ENCODE data around the gene SCART1.
A peak's percentile ranks its signal among the peaks of the same experiment; 100 is the strongest.
"Not testable (repeated sequence)": the region's sequence is repeated elsewhere in the genome, so short reads cannot be mapped to it uniquely, and the experiment has no call there.

Gene SCART1

GRCh38 chr10:133453516-133454203, at the start of gene SCART1:
Gene SCART1 (plus strand): TSS chr10:133453945. CDS start chr10:133453998, 53 bp downstream.
- no peak for DNase-seq

GRCh38 chr10:133405272-133405671, 48.5 kb upstream of the SCART1 start:
- DNase-seq = no peak

GRCh38 chr10:133405844-133406527, 47.8 kb upstream of the SCART1 start:
- no peak for DNase-seq

DNA sequence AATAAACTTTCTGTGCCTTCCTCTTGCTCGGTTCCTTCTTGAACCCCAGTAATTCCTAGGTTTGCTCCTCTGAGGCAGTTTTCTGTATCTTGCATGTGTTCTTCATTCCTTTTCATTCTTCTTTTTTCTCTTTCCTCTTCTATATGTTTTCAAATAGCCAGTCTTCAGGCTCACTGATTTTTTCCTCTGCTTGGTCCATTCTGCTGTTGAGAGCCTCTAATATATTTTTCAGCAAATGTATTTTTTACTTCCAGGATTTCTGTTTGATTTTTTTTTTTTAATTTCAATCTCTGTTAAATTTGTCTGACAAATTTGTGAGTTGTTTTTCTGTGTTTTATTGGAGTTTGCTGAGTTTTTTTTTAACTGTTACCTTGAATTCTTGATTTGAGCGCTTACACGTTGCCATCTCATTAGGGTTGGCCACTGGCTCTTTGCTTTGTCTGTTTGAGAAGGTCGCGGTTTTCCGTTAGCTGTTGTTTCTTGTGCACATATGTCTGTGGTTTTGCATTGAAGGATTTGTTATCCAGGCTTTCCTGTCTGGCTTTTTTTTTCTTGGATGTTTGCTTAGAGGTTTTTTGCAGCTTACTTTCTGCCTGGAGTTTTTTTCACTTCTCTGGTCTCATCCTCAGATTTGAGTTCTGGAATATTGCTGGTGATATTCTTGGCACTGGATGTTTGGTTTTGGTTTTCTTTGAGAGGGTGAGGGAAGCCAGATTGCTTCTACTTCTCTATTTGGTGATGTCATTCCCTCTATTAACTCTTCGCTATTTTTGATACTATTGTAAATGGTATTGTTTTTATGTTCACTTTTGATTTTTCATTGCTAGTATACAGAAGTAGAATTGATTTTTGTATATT, 42.0 kb upstream of the SCART1 start:
- no peak for DNase-seq

DNA sequence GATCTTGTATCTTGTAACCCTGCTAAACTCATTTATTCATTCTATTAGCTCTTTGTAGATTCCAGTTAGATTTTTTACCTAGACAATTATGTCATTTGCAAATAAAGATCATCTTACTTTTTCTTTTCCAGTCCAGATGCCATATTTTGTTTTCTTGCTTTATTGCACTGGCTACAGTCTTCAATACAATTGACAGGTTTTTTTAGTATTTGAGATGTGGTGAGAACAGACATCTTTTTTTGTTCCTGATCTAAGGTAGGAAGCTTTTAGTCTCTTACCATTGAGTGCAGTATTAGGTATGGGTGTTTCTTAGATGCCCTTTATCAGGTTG, 41.4 kb upstream of the SCART1 start:
- DNase-seq = no peak

GRCh38 chr10:133414401-133414800, 39.3 kb upstream of the SCART1 start:
- not testable (repeated sequence) for DNase-seq

DNA sequence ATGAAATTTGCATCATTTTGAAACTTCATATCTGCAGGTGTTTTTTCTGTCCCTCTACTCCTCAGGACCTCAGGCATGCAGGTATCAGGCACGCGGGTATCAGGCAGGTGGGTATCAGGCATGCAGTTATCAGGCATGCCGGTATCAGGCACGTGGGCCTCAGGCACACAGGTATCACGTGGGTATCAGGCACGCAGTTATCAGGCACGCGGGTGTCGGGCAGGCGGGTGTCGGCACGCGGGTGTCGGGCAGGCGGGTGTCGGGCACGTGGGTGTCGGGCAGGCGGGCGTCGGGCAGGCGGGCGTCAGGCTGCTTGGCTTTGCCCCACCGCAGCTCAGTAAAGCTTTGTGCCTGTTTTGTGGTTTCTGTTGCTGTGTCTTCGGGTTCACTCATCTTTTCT, 38.0 kb upstream of the SCART1 start:
- no peak for DNase-seq

DNA sequence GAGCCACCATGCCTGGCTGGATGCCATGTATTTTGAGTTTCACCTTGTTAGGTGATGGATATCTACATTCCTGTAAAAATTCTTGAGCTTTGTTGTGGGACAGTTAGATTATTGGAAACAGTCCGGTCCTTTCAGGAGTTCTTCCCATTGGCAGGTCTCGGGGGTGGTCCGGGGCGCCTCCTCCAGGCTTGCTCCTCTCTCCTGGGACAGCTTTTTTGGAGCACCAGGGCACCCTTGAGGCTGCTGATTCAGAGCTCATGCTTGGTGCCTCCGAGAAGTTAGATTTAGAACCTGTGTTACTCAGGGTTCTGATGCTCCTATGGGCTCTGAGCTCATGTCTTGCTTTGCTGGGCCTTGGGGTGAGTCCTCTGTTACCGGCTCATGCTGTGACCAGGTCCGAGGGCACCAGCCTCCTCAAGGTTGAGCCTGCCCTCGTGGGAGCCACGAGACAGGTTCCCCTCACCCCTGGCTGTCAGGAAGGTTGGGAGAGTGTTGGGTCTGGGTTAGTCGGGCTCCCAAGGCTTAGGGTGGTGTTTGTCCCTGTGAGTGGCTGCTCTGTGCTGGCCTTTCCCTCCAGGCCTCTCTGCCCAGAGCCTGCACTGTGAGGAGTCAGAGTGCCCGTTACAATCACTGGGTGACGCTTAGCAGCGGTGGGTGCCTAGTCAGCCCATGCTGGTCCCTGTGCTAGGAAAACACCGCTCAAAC, 35.3 kb upstream of the SCART1 start:
- no peak for DNase-seq

DNA sequence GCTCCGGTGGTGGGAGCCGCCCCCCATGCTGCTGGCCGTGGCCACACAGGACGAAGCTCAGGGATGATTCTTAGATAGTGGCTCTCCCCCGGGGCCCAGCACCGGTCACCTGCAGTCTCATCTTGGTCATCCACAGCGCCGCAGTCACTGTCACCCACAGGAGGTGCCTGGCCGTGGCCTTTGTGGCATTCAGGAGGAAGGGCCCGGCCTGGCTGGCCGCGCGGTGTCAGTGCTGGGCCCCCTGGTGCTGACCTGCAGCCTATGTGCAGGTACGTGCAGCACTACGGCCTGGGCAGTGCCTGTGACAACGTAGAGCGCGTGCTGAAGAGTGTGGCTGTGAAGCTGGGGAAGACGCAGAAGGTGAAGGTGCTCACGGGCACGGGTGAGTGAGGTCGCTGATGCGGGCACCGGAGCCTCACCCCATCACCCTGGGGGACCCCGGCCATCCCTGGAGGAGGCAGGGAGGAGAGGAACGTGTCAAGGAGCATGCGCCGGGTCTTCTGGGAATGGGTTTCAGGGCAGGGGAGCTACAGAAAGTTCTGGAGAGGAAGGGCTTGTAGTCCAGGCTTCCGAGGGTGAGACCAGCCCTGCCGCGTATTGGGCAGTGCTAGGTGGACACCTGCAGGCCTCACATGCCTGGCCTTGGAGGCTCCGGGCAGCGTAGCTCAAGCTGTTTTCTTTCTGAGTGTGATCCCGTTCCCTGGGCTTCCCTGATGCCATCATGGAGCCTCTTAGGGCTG, 34.4 kb upstream of the SCART1 start:
- DNase-seq = no peak

GRCh38 chr10:133420028-133420427, 33.7 kb upstream of the SCART1 start:
- DNase-seq = no peak

DNA sequence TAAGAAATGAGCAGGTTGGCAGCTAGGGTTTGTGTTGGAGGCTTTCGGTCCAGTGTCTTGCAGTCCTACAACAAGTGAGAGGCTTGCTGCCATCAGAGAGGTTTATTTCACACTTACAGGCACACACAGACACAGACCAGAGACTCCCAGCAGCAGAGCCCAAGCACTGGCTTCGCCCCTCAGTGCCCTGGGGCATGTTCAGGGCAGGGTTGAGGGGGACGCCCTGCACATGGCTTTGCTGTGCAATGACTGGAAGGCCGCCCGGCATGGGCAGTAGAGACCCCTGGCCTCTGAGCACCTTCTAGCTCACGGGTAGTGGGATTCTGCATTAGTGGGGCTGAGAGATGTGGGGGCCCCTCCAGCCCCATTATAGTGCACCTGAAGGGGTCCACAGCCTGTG, 33.2 kb upstream of the SCART1 start:
- DNase-seq = no peak

DNA sequence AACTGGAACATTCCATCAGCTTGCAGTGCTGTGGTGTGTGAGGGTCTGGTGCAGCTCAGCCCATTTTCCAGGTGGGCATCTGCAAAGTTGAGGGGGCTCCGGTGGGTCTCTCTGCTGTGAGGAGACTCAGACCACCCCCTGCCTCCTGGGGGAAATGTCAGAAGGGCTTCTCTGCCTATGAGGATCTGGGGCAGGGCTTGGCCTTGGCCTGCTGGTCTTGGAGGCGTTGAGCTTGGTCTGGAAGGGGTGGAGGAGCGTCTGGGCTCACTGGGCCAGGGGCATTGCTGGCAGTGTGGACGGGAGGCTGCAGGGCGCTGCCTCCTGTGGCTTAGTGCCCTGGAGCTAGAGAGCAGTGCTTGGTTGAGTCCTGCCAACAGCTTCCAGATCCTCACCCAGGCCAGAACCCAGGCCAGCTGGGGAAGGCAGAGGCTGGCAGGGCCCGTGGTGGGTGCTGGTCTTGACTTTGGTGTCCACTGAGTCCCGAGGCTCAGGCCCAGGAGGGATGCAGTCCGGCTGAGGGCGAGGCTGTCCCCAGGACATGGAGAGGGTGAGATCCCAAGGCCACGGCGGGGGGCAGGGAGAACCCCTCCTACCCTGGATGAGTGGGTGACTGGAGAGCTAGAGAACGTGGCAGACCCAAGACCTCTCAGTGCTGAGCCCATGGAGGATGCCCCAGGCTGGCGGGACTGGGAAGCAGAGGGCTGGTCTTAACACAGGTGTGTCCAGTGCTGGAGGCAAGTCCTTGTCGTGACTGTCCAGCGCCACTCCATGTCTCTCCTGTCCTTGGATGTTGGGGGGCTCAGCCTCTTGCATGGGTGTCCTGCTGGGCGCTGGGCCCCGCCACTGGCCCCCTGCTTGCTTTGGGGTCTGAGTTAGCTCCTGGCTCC, 32.2 kb upstream of the SCART1 start:
- no peak for DNase-seq

GRCh38 chr10:133422223-133422806, 31.4 kb upstream of the SCART1 start:
- DNase-seq = no peak

- peak in 2 of 3 experiments; percentile 8 to 20 for DNase-seq
Measured at GRCh38 chr10:133422807-133423771, 30.7 kb upstream of the SCART1 start.

DNA sequence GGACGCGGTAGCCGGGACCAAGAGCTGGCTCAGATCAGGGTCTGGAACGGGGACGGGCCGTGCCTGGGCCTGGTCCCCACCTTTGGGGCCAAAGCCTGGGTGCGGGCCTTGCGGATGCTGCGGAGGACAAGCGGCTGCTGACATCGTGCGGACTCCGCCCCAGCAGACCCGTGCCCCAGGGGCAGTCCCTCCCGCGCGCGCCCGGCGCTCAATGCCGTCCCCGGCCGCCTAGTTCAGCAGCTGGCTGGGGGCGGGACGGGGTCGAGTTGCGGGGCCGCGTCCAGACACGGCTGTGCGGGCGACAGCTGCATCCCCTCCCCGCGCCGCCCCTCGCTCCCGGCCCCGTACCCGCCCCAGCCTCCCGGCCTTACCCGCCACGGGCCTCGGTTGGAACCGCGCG, 29.6 kb upstream of the SCART1 start:
- DNase-seq = not testable (repeated sequence)

- not testable (repeated sequence) for DNase-seq
Measured at GRCh38 chr10:133424601-133425000, 29.1 kb upstream of the SCART1 start, which contains the start of gene SPRN. Gene SPRN (minus strand): TSS chr10:133424625. CDS start chr10:133423681, 944 bp downstream.

GRCh38 chr10:133429571-133429970, 24.2 kb upstream of the SCART1 start:
- not testable (repeated sequence) for DNase-seq

- DNase-seq = not testable (repeated sequence)
Measured at GRCh38 chr10:133431888-133432613, 21.7 kb upstream of the SCART1 start.

GRCh38 chr10:133432789-133433188, 21.0 kb upstream of the SCART1 start:
- DNase-seq = not testable (repeated sequence)
